Astrocyte of the hippocampus (primary cell): Measurements from ENCODE around the gene JUND.
A peak's percentile ranks its signal among the peaks of the same experiment; 100 is the strongest.

ENCODE experiments used
- DNase-seq: peaks from one replicate; pipeline ENCODE4 v3.0.0; 2011; ENCODE audit warnings: low read depth, low spot score

Gene JUND

GRCh38 chr19:18239303-18239702, 42.1 kb downstream of the JUND start:
- peak; percentile 29 for DNase-seq

GRCh38 chr19:18234194-18234593, 47.2 kb downstream of the JUND start:
- DNase-seq, result no peak

- DNase-seq, result peak; percentile 86
Observed at GRCh38 chr19:18233224-18233825, 48.1 kb downstream of the JUND start.

GRCh38 chr19:18232540-18233223, 48.7 kb downstream of the JUND start:
- DNase-seq, result no peak

GRCh38 chr19:18231775-18232174, 49.6 kb downstream of the JUND start:
- DNase-seq, result no peak

GRCh38 chr19:18230941-18231734, 50.3 kb downstream of the JUND start:
- DNase-seq, result no peak

- DNase-seq, result no peak
Observed at GRCh38 chr19:18229915-18230314, 51.5 kb downstream of the JUND start.
